Measurements from ENCODE around the gene ZNF215. TPM values are rescaled to one million over a fixed set of nuclear protein-coding genes. Genes with fewer than 3 reads are reported as not detected.

Gene ZNF215
- total and polyA plus RNA-seq, 2 of the 8 experiments (the other 6 are each of a cell fraction or from before 2014, with no cell fraction given): 6.4 to 17.9 TPM

GRCh38 chr11:6926208-6927029 lies at the start of gene ZNF215 (continued):
- no peak for TF ChIP-seq RNF2 (IDR thresholded peaks at IDR 0.05; ENCODE audit: borderline replicate concordance, low read depth, low read length, missing control alignments, poor library complexity, severe bottlenecking)
- peak; percentile 96 for TF ChIP-seq KDM4A (IDR thresholded peaks at IDR 0.05; ENCODE audit: low read depth, low read length, severe bottlenecking)
- TF ChIP-seq, protein P1, sequence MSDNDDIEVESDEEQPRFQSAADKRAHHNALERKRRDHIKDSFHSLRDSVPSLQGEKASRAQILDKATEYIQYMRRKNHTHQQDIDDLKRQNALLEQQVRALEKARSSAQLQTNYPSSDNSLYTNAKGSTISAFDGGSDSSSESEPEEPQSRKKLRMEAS (IDR thresholded peaks at IDR 0.05): peak; percentile 48
- no peak for TF ChIP-seq RAD21 (IDR thresholded peaks at IDR 0.05 in 1 of 2, conservative IDR thresholded peaks at IDR 0.05 in 1 of 2; ENCODE audit: low read depth in 2 of 2, low read length in 2 of 2)
- peak; percentile 56 for TF ChIP-seq TBP (IDR thresholded peaks at IDR 0.05; ENCODE audit: low read depth, low read length)
- TF ChIP-seq MAFK (IDR thresholded peaks at IDR 0.05; ENCODE audit: low read depth, low read length): no peak
- TF ChIP-seq SP4 (IDR thresholded peaks at IDR 0.05; ENCODE audit: low read length): 0 out of 2 replicates have a peak, but pooled peaks have one; percentile 32
- TF ChIP-seq YY1 (IDR thresholded peaks at IDR 0.05; ENCODE audit: low read depth, low read length): no peak
- TF ChIP-seq CBX5 (IDR thresholded peaks at IDR 0.05; ENCODE audit: low read depth, low read length): no peak
- TF ChIP-seq EGR1 (IDR thresholded peaks at IDR 0.05; ENCODE audit: borderline replicate concordance, low read depth, low read length): no peak
- no peak; the same call in 1 of the 2 replicates for TF ChIP-seq ATF2 (IDR thresholded peaks at IDR 0.05; ENCODE audit: low read length)
- no peak for TF ChIP-seq TCF12 (IDR thresholded peaks at IDR 0.05; ENCODE audit: low read depth, low read length)
- TF ChIP-seq JUND (IDR thresholded peaks at IDR 0.05; ENCODE audit: low read length): no peak; the same call in 1 of the 2 replicates
- TF ChIP-seq KDM1A (IDR thresholded peaks at IDR 0.05; ENCODE audit: borderline replicate concordance, low read length): no peak
- peak; percentile 76; the same call in 1 of the 2 replicates for TF ChIP-seq RBBP5 (IDR thresholded peaks at IDR 0.05; ENCODE audit: borderline replicate concordance, low read depth, low read length)
- TF ChIP-seq CEBPB (IDR thresholded peaks at IDR 0.05; ENCODE audit: low read depth, low read length): no peak
- TF ChIP-seq NRF1 (IDR thresholded peaks at IDR 0.05; ENCODE audit: low read depth, low read length): peak; percentile 73
- TF ChIP-seq SIN3A (conservative IDR thresholded peaks at IDR 0.05 in 1 of 2, IDR thresholded peaks at IDR 0.05 in 1 of 2; ENCODE audit: low read depth in 1 of 2, low read length in 2 of 2): no peak; a peak in 1 of 4 replicates
- TF ChIP-seq TAF1 (IDR thresholded peaks at IDR 0.05; ENCODE audit: low read depth, low read length): 0 out of 2 replicates have a peak, but pooled peaks have one; percentile 23
- no peak for TF ChIP-seq EP300 (IDR thresholded peaks at IDR 0.05; ENCODE audit: borderline replicate concordance in 1 of 2, low read depth in 2 of 2, low read length in 2 of 2)
- no peak for TF ChIP-seq BRCA1 (IDR thresholded peaks at IDR 0.05; ENCODE audit: low read depth, low read length)

Measured in H1 (cell line).